ENCODE measurements around the gene KRABD2.
"Not testable (repeated sequence)": the region's sequence is repeated elsewhere in the genome, so short reads cannot be mapped to it uniquely, and the experiment has no call there.

KRABD2 gene

DNA sequence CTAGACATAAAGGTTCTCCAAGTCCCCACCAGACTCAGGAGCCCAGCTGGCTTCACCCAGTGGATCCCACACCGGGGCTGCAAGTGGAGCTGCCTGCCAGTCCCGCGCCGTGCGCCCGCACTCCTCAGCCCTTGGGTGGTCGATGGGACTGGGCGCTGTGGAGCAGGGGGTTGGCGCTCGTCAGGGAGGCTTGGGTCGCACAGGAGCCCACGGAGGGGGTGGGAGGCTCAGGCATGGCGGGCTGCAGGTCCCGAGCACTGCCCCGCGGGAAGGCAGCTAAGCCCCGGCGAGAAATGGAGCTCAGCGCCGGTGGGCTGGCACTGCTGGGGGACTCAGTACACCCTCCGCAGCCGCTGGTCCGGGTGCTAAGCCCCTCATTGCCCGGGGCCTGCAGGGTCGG lies 29.5 kb downstream of the KRABD2 start:
- H3K9me3 ChIP-seq (ENCODE audit: control insufficient read depth, insufficient read depth, low read depth, low read length); intact Hi-C loops (cut with micrococcal nuclease; ENCODE audit: unreplicated experiment); ATAC-seq; BruUV-seq (replicated peaks); H3K27ac ChIP-seq (ENCODE audit: low read length); H3K4me1 ChIP-seq (ENCODE audit: control insufficient read depth, insufficient read depth, low read length); H3K36me3 ChIP-seq (ENCODE audit: control insufficient read depth, insufficient read depth, low read length); CTCF ChIA-PET; in situ Hi-C loops (cut with HindIII; ENCODE audit: low pct_unique_long_range_greater_than_20kb, low sequenced_read_pairs); H3K4me3 ChIP-seq (ENCODE audit: low read depth in 2 of 2, low read length in 2 of 2); H3K27me3 ChIP-seq (ENCODE audit: control insufficient read depth, insufficient read depth, low read length); DNase-seq (ENCODE audit: low read depth, low spot score): not testable (repeated sequence)
- POLR2A ChIA-PET, result interaction anchor here (0.6 kb wide), 2 partner anchors 11 to 175 kb away, joined by 6 to 8 read pairs; no protein-coding TSS in a partner anchor

DNA sequence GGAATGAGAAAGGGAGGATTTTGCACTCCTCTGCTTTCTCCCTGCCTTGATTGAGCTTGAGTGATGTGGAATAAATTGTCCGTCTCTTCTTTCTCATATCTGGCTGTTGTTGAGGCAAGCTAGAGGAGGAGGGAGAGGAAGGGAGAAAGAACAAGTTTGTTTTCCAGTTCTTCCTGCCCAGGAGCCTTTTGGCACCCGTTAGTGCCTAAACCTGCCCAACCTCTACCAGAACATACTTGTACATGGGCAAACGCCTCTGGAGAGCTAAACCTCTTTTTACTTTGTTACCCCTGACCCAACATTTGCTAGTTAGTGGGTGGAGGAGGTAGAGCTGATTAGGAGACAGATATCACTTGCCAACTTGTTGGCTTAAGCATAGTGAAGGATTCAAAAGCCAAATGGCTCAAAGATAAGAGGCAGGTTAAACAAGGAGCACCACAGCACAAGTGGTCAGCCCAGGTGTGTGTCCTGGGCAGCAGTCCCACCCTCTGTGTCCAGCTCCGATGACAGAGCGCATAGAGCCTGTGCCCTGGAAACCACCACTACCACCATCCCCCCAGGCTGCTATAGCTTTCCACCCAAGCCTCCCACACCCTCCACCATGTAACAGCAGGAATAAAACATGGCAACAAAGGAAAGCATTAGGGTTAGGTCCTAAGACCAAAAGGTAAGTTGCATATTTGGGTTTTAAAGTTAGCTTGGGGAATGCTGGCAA lies 30.4 kb downstream of the KRABD2 start:
- Histone ChIP-seq H3K27me3 (ENCODE audit: control insufficient read depth, insufficient read depth, low read length) (no peaks in the 10 kb centered on the region), H3K9me3 (ENCODE audit: control insufficient read depth, insufficient read depth, low read depth, low read length) (no peaks in the 10 kb centered on the region), H3K4me3 (ENCODE audit: low read depth in 2 of 2, low read length in 2 of 2) (no peak overlapping the region), H3K36me3 (ENCODE audit: control insufficient read depth, insufficient read depth, low read length) (no peaks in the 10 kb centered on the region), H3K4me1 (ENCODE audit: control insufficient read depth, insufficient read depth, low read length) (no peaks in the 10 kb centered on the region), H3K27ac (ENCODE audit: low read length) (no peak overlapping the region)
- intact Hi-C loops (cut with micrococcal nuclease; ENCODE audit: unreplicated experiment), result no loop called here
- ChIA-PET POLR2A (interaction anchor here (0.6 kb wide), 2 partner anchors 12 to 174 kb away, joined by 6 to 8 read pairs; no protein-coding TSS in a partner anchor), CTCF (no interaction called here)
- TF ChIP-seq SIN3A (IDR thresholded peaks at IDR 0.05; ENCODE audit: borderline replicate concordance, insufficient read depth, low read depth, low read length) (no peak), POLR2AphosphoS5 (IDR thresholded peaks at IDR 0.05; ENCODE audit: low read depth, low read length) (no peak), TCF7L2 (IDR thresholded peaks at IDR 0.05; ENCODE audit: low read depth, low read length) (no peak)
- TF ChIP-seq, protein P1, sequence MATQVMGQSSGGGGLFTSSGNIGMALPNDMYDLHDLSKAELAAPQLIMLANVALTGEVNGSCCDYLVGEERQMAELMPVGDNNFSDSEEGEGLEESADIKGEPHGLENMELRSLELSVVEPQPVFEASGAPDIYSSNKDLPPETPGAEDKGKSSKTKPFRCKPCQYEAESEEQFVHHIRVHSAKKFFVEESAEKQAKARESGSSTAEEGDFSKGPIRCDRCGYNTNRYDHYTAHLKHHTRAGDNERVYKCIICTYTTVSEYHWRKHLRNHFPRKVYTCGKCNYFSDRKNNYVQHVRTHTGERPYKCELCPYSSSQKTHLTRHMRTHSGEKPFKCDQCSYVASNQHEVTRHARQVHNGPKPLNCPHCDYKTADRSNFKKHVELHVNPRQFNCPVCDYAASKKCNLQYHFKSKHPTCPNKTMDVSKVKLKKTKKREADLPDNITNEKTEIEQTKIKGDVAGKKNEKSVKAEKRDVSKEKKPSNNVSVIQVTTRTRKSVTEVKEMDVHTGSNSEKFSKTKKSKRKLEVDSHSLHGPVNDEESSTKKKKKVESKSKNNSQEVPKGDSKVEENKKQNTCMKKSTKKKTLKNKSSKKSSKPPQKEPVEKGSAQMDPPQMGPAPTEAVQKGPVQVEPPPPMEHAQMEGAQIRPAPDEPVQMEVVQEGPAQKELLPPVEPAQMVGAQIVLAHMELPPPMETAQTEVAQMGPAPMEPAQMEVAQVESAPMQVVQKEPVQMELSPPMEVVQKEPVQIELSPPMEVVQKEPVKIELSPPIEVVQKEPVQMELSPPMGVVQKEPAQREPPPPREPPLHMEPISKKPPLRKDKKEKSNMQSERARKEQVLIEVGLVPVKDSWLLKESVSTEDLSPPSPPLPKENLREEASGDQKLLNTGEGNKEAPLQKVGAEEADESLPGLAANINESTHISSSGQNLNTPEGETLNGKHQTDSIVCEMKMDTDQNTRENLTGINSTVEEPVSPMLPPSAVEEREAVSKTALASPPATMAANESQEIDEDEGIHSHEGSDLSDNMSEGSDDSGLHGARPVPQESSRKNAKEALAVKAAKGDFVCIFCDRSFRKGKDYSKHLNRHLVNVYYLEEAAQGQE (IDR thresholded peaks at IDR 0.05; ENCODE audit: insufficient read depth in 1 of 2, low read depth in 2 of 2, low read length in 1 of 2), result no peak
- TF ChIP-seq, protein P2, sequence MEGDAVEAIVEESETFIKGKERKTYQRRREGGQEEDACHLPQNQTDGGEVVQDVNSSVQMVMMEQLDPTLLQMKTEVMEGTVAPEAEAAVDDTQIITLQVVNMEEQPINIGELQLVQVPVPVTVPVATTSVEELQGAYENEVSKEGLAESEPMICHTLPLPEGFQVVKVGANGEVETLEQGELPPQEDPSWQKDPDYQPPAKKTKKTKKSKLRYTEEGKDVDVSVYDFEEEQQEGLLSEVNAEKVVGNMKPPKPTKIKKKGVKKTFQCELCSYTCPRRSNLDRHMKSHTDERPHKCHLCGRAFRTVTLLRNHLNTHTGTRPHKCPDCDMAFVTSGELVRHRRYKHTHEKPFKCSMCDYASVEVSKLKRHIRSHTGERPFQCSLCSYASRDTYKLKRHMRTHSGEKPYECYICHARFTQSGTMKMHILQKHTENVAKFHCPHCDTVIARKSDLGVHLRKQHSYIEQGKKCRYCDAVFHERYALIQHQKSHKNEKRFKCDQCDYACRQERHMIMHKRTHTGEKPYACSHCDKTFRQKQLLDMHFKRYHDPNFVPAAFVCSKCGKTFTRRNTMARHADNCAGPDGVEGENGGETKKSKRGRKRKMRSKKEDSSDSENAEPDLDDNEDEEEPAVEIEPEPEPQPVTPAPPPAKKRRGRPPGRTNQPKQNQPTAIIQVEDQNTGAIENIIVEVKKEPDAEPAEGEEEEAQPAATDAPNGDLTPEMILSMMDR (IDR thresholded peaks at IDR 0.05), result no peak
- in situ Hi-C loops (cut with HindIII; ENCODE audit: low pct_unique_long_range_greater_than_20kb, low sequenced_read_pairs), result no loop called here
- no peak for ATAC-seq
- DNase-seq (ENCODE audit: low read depth, low spot score), result no peak
- no TSS peak for BruUV-seq (replicated peaks)

DNA sequence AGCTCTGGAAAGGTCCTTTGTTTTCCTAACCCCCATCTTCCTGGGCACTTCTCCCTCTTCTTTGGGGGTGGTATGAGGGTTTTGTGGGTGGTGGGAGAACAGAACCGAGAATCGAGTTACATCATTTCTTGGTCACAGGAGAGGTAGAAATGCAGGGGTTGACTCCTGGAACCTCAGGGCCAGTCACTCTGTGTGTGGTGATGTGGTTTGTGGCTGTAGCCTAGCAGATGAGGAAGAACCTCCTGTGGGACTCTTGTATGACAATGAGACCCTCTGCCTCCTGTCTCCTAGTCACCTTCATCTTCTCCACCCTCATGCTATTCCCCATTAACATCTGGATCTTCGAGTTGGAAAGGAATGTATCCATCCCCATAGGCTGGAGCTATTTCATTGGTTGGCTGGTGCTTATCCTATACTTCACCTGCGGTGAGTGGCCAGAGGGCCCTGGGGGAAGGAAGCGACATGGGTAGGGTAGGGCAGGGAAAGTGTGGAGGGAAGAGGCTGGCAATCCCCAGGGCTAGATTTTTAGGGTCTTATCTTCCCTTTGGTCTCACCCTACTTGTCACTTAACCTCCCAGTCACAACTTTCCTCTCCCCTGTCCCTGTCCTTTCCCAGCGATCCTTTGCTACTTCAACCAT lies 31.3 kb downstream of the KRABD2 start:
- H3K4me1 ChIP-seq (ENCODE audit: control insufficient read depth, insufficient read depth, low read length), result no peaks in the 10 kb centered on the region
- ChIA-PET POLR2A (no interaction called here), CTCF (no interaction called here)
- no peaks in the 10 kb centered on the region for H3K9me3 ChIP-seq (ENCODE audit: control insufficient read depth, insufficient read depth, low read depth, low read length)
- TF ChIP-seq, protein P2 (IDR thresholded peaks at IDR 0.05), result no peak
- TF ChIP-seq, protein P1 (IDR thresholded peaks at IDR 0.05; ENCODE audit: insufficient read depth in 1 of 2, low read depth in 2 of 2, low read length in 1 of 2), result no peak
- TF ChIP-seq SIN3A (IDR thresholded peaks at IDR 0.05; ENCODE audit: borderline replicate concordance, insufficient read depth, low read depth, low read length) (no peak), POLR2AphosphoS5 (IDR thresholded peaks at IDR 0.05; ENCODE audit: low read depth, low read length) (no peak), TCF7L2 (IDR thresholded peaks at IDR 0.05; ENCODE audit: low read depth, low read length) (no peak)
- H3K27ac ChIP-seq (ENCODE audit: low read length), result no peak overlapping the region
- ATAC-seq (no peak), DNase-seq (ENCODE audit: low read depth, low spot score) (no peak)
- no TSS peak for BruUV-seq (replicated peaks)
- in situ Hi-C loops (cut with HindIII; ENCODE audit: low pct_unique_long_range_greater_than_20kb, low sequenced_read_pairs) (no loop called here), intact Hi-C loops (cut with micrococcal nuclease; ENCODE audit: unreplicated experiment) (no loop called here)
- H3K4me3 ChIP-seq (ENCODE audit: low read depth in 2 of 2, low read length in 2 of 2), result no peak overlapping the region
- no peaks in the 10 kb centered on the region for H3K36me3 ChIP-seq (ENCODE audit: control insufficient read depth, insufficient read depth, low read length)
- no peaks in the 10 kb centered on the region for H3K27me3 ChIP-seq (ENCODE audit: control insufficient read depth, insufficient read depth, low read length)
